Stimulated activated CD4-positive, alpha-beta T cell treated with anti-CD3 and anti-CD28 coated beads, Interleukin-1b, Interleukin-23, amount 100 ng/mL, for 24 hours (primary cell): Measurements from ENCODE around the gene DOK3.
"Not testable (repeated sequence)": the region's sequence is repeated elsewhere in the genome, so short reads cannot be mapped to it uniquely, and the experiment has no call there.

Experiments used
- DNase-seq, 4 experiments: peaks; one replicate each; pipeline ENCODE4 v3.0.0-alpha.2; 2020; ENCODE audit warnings: low read depth in 4 of 4, low spot score in 1 of 4

DOK3 gene

GRCh38 chr5:177535125-177535524, 25.5 kb upstream of the DOK3 start:
- DNase-seq, result no peak

GRCh38 chr5:177534433-177534832, 24.8 kb upstream of the DOK3 start:
- DNase-seq, result not testable (repeated sequence)

- DNase-seq, result no peak
Measured at GRCh38 chr5:177531209-177531940, 21.7 kb upstream of the DOK3 start.

GRCh38 chr5:177530638-177531037, 21.0 kb upstream of the DOK3 start:
- no peak for DNase-seq

GRCh38 chr5:177529247-177530203, 19.9 kb upstream of the DOK3 start:
- no peak for DNase-seq

GRCh38 chr5:177528631-177529030, 19.0 kb upstream of the DOK3 start:
- no peak for DNase-seq

- no peak for DNase-seq
Measured at GRCh38 chr5:177527595-177527994, 18.0 kb upstream of the DOK3 start.

GRCh38 chr5:177526791-177527190, 17.2 kb upstream of the DOK3 start:
- DNase-seq, result no peak

- DNase-seq, result no peak
Measured at GRCh38 chr5:177526191-177526590, 16.6 kb upstream of the DOK3 start.

- no peak for DNase-seq
Measured at GRCh38 chr5:177524941-177525655, 15.5 kb upstream of the DOK3 start.

GRCh38 chr5:177524539-177524900, 14.9 kb upstream of the DOK3 start:
- DNase-seq, result no peak

GRCh38 chr5:177523711-177524538, 14.3 kb upstream of the DOK3 start:
- no peak for DNase-seq

- DNase-seq, result no peak
Measured at GRCh38 chr5:177520916-177521513, 11.4 kb upstream of the DOK3 start.

GRCh38 chr5:177520271-177520670, 10.6 kb upstream of the DOK3 start:
- no peak for DNase-seq

- DNase-seq, result no peak
Measured at GRCh38 chr5:177519463-177520235, 10.0 kb upstream of the DOK3 start.

GRCh38 chr5:177516601-177517568, 7.3 kb upstream of the DOK3 start, which contains the start of gene DDX41:
Gene DDX41, minus strand, starts transcription at chr5:177516961. Its CDS starts 16 bp downstream, at chr5:177516945.
- DNase-seq, result peak; percentile 85 to 93 (median 90)

- DNase-seq, result no peak
Measured at GRCh38 chr5:177515580-177515979, 6.0 kb upstream of the DOK3 start.

GRCh38 chr5:177514541-177514940, 4.9 kb upstream of the DOK3 start:
- no peak for DNase-seq
